Activated naive CD8-positive, alpha-beta T cell treated with anti-CD3 and anti-CD28 coated beads, Interleukin-2, amount 50 U/mL, for 24 hours (primary cell): ENCODE data around the gene SIX5.
"Not testable (repeated sequence)": the region's sequence is repeated elsewhere in the genome, so short reads cannot be mapped to it uniquely, and the experiment has no call there.

Source experiments
- ATAC-seq: fragments of 150-1000 bp; cut with Tn5 transposase; one replicate; pipeline ENCODE4 v1.10.0; 2021
- DNase-seq: peaks from one replicate; pipeline ENCODE4 v3.0.0; 2021
- H3K27ac Mint-ChIP-seq: one replicate; pipeline ENCODE4 v1.8.0; 2021; ENCODE audit warnings: mild to moderate bottlenecking, mixed read lengths
- H3K27me3 Mint-ChIP-seq: one replicate; pipeline ENCODE4 v1.8.0; 2021; ENCODE audit warnings: mixed read lengths
- H3K36me3 Mint-ChIP-seq: one replicate; pipeline ENCODE4 v1.8.0; 2021; ENCODE audit warnings: low read depth, mixed read lengths
- H3K4me1 Mint-ChIP-seq: one replicate; pipeline ENCODE4 v1.8.0; 2021; ENCODE audit warnings: mixed read lengths
- H3K4me3 Mint-ChIP-seq: one replicate; pipeline ENCODE4 v1.8.0; 2021; ENCODE audit warnings: mild to moderate bottlenecking, moderate library complexity, mixed read lengths
- H3K9me3 Mint-ChIP-seq: one replicate; pipeline ENCODE4 v1.8.0; 2021; ENCODE audit warnings: mixed read lengths

Gene SIX5

DNA sequence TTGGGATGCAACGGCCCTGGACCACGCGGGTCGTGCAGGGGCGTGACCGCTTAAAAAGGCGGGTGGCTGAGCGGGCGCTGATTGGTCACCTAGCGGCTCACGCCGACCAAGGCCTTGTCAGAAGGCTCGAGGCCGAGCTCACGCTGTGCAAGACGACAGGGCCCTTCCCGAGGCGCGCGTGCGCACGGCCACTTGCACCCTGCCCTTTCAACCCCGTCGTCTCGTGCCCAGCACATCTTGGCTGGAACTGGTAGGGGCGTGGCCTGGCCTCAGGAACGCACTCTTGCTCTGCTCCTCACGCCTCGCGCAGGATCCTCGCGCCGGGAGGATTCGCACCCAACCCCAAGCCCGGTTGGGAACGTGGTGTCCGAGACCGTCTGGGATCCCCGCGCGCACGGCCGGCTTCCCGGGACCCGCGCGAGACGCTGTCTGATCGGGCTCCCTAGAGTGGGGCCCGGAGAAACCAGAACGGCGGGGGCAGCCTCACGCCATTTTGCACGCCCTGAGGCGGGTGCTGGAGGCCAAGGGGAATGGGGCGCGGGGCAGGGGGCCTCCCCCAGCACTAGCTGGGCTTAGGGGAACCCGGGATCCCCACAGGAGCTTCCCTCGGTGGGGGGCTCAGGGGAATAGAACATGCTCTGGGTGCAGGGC, 35.8 kb downstream of the SIX5 start, which contains the start of gene MEIOSIN:
TSS of gene MEIOSIN (plus strand) at position 280 of the 651 bp plus-strand sequence. CDS start 1,938 bp downstream, outside the sequence.
- DNase-seq (no peak), ATAC-seq (no peak)
- Mint-ChIP-seq H3K27ac (no peak within 1 kb of the TSS), H3K27me3 (no peaks in the 10 kb centered on the region), H3K9me3 (no peaks in the 10 kb centered on the region), H3K4me3 (no peak within 1 kb of the TSS), H3K36me3 (no peaks in the 10 kb centered on the region), H3K4me1 (peaks cover 17% of the 10 kb centered on the region)

DNA sequence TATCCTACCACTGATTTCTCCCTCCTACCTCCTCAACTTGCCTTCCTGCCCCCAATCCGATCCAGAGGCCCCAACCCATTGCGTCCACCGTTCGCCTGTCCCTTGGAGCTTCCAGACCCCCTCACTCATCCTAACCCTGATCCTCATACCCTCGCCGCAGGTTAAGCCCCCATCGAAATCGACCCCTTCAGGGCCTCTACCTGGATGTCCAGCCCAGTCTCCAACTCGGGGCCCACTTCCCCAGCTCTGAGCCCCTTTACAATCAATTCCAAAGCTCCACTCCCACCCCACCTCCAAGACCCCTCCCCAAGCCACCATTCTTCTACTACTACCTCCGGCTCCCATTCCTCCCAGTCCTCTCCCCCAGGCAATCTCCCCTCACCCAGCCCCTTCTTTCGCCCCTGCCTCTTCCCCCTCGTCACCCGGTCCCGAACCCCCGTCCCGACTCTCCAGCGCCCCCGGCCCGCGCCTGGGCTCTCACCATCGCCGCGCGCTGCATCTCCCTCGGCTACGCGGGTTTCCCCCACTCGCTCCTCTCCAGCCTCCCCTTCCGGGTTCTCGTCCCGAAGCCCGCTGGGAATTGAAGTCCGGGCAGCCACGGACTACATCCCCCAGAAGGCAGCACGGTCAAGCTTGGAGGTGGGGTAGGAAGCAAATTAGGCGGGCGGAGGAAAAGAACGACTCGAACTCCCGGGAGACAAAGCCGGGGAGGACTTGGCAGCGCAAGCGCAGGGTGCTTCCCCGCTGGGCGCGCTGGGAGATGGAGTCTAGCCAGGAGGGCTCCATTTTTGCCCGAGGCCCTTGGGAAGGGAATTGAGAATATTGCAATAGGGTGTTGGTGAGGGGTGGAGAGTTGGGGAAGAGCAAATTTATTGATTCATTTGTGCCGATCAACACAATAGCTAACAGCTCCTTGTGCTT, 38.4 kb downstream of the SIX5 start, which contains the start of gene FBXO46:
TSS of gene FBXO46 (minus strand) at position 529 of the 921 bp plus-strand sequence. CDS start 17,401 bp downstream, outside the sequence.
- DNase-seq: peak; percentile 93
- Mint-ChIP-seq H3K27ac (peak within 1 kb of the TSS; percentile 88), H3K4me1 (peaks cover 20% of the 10 kb centered on the region), H3K36me3 (no peaks in the 10 kb centered on the region), H3K9me3 (no peaks in the 10 kb centered on the region), H3K27me3 (no peaks in the 10 kb centered on the region), H3K4me3 (peak within 1 kb of the TSS; percentile 94)
- peak; percentile 99 for ATAC-seq

DNA sequence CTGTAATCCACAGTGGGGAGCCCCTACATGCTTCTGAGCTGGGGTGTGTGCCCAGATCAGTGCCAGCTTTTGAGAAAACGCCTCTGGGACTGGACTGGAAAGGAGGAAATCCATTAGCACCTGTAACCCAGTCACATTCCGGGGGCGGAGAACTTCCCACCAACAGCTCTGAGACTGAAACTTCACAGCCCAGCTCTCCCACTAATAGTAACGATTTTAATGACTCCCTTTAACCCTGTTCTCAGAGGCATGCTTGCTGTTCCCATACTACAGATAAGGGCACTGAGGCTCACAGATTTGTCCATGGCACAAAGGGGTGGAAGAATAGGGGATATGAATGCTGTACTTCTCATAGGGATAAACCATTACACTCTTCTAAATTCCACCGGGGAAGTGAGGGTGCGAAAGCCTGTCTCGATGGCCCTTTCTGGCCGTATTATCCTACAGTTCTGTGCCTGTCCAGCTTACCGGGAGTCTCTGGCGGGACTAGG, 39.2 kb downstream of the SIX5 start:
- peak; percentile 21 for DNase-seq
- ATAC-seq: no peak
- peaks cover 20% of the 10 kb centered on the region for H3K4me1 Mint-ChIP-seq
- peak overlapping the region; percentile 94 for H3K4me3 Mint-ChIP-seq
- no peaks in the 10 kb centered on the region for H3K27me3 Mint-ChIP-seq
- H3K36me3 Mint-ChIP-seq: no peaks in the 10 kb centered on the region
- H3K9me3 Mint-ChIP-seq: no peaks in the 10 kb centered on the region
- peak overlapping the region; percentile 88 for H3K27ac Mint-ChIP-seq

DNA sequence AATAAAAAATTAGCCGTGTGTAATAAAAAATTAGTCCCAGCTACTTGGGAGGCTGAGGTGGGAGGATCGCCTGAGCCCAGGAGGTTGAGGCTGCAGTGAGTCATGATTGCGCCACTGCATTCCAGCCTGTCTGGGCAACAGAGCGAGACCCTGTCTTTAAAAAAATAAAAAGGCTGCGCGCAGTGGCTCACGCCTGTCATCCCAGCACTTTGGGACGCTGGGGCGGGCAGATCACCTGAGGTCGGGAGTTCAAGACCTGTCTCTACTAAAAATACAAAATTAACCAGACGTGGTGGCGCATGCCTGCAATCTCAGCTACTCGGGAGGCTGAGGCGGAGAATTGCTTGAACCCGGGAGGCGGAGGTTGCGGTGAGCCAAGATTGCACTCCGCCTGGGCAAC, 40.4 kb downstream of the SIX5 start:
- not testable (repeated sequence) for H3K36me3 Mint-ChIP-seq, H3K4me3 Mint-ChIP-seq, H3K27ac Mint-ChIP-seq, H3K9me3 Mint-ChIP-seq, DNase-seq, ATAC-seq, H3K27me3 Mint-ChIP-seq
- H3K4me1 Mint-ChIP-seq: peaks cover 23% of the 10 kb centered on the region

DNA sequence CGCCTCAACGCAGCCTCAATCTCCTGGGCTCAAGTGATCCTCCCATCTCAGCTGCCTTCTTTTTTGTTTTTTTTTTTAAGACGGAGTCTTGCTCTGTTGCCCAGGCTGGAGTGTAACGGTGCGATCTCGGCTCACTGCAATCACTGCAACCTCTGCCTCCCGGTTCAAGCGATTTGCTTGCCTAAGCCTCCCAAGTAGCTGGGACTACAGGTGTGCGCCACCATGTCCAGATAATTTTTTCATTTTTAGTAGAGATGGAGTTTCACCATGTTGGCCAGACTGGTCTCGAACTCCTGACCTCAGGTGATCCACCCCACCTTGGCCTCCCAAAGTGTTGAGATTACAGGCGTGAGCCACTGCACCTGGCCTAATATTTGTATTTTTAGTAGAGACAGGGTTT, 49.0 kb downstream of the SIX5 start:
- H3K4me3 Mint-ChIP-seq, DNase-seq, H3K9me3 Mint-ChIP-seq, ATAC-seq, H3K27me3 Mint-ChIP-seq, H3K27ac Mint-ChIP-seq: not testable (repeated sequence)
- H3K4me1 Mint-ChIP-seq: peaks cover 47% of the 10 kb centered on the region
- peaks cover 30% of the 10 kb centered on the region for H3K36me3 Mint-ChIP-seq

DNA sequence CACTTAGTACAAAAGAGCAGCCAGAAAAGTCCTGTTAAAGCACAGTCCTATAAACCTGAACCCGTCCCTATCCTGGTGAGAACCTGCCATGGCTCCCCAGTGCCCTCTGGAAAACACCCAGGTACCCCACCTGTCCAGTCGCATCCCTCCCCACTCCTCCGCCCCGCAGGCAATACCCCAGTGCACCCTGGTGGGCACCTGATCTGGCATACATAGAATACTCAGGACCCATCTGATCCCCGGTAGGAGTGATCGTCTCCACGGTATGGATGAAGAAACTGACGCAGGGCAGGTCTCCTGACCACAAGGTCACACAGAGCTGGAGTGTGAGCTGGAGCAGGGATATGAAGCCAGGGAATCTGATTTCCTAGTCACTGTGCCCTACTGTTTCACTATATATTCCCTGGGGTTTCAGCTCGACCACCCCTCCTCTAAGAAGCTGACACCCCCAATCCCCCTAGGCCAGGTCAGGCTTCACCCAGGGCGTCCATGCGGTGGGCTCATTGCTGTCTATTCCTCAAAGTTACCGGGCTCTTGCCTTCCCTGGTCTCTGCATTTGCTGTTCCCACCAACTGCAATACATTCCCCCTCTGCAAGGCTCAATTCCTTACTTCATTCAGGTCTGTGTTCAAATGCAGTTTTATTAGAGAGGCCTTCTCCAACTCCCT, 50.9 kb downstream of the SIX5 start:
- peak; percentile 20 for DNase-seq
- ATAC-seq: no peak
- H3K4me1 Mint-ChIP-seq: peaks cover 46% of the 10 kb centered on the region
- H3K36me3 Mint-ChIP-seq: peaks cover 30% of the 10 kb centered on the region
- H3K27me3 Mint-ChIP-seq: no peaks in the 10 kb centered on the region
- H3K9me3 Mint-ChIP-seq: no peaks in the 10 kb centered on the region
- H3K27ac Mint-ChIP-seq: peak overlapping the region; percentile 95
- peak overlapping the region; percentile 94 for H3K4me3 Mint-ChIP-seq

DNA sequence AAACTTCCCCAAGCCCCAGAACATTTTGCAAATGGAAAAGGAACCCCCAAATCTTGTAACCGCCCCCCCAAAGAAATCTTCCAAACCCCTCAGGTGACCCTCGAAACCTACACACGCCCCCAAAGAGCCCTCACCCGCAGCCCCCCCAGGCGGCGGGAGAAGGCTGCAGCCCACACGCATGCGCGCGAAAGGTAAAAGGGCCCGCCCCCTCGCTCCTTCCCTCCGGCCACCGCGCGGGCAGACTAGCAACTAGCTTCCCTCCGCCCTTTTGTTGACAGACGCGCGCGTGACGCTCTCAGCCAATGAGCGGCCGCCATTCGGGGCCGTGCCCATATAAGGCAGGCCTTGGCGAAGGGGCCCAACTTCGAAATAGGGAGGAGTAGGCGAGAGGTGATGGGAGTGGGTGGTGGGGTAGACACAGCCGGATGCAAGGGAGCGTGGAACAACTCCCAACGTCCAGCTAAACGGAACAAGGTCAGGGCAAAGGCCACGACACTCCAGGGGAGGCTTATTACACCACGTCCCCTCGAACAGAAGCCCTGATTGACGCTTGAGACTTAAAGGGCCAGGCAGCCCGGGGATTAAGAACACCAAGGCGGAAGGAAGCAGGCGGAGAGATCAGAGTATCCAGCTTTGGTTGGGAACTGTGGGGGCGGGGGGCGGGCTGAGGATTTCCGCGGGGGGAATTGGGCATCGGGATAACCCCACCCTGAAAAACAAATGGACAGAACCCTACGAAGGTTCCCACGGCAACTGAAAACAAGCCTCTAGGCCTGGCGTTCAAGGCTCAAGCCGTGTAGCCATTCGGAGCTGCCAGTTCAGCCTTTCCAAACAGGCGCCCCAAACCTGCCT, 51.7 kb downstream of the SIX5 start:
- Mint-ChIP-seq H3K36me3 (peaks cover 30% of the 10 kb centered on the region), H3K4me3 (peak overlapping the region; percentile 94), H3K9me3 (no peaks in the 10 kb centered on the region), H3K4me1 (peaks cover 40% of the 10 kb centered on the region), H3K27me3 (no peaks in the 10 kb centered on the region), H3K27ac (peak overlapping the region; percentile 95)
- DNase-seq (peak; percentile 97), ATAC-seq (peak; percentile 98)

DNA sequence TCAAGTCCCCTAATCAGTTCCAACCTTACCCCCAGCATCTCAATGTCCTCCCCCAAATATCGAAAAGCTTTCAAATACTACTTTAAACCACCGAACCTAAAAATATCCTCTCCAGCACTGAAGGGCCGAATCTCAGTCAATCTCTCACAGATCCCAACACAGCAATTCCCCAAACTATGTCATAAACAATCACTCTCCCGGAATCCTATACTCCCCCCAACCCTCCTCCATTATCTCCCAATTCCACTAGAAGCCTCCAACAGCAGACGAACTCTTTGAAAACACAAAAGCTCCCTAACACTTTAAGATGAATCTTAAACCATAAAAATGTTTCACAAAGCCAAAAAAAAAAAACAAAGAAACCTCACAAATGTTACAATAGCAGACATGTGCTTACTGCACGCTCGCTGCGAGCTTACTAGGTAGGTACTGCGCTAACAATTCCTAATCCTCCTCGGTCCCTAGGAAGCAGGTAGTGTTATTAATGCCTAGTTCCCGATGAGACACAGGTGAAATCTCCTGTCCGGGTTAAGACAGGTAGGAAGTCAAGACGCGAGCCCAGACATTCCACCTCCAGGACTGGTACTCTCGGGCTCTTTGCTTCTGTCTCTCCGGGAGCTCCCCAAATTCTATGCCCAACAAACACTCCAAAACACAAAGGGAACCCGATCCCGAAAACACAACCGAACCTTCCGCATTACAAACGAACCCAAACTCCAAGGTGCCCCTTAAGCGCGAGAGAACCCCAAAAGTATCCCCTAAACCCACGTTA, 52.5 kb downstream of the SIX5 start:
- no peaks in the 10 kb centered on the region for H3K27me3 Mint-ChIP-seq
- peak; percentile 21 for DNase-seq
- H3K4me1 Mint-ChIP-seq: peaks cover 40% of the 10 kb centered on the region
- peaks cover 28% of the 10 kb centered on the region for H3K36me3 Mint-ChIP-seq
- H3K4me3 Mint-ChIP-seq: peak overlapping the region; percentile 94
- H3K27ac Mint-ChIP-seq: peak overlapping the region; percentile 95
- H3K9me3 Mint-ChIP-seq: no peaks in the 10 kb centered on the region
- no peak for ATAC-seq

DNA sequence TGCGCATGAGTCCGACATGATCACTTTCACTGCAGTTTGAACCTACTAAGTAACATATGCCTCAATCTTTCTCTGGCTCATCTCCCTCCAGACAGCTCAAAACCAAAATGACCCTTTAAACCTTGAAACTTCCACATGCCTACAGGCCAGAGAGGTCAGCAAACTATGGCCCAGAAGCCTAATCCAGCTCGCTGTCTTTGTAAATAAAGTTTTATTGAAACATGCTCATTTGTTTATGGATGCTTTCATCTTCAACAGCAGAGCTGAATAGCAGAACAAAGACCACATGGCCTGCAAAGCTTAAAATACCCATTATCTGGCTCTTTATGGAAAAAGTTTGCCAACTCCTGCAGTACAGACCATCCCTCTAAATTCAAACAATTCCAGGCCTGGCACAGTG, 53.9 kb downstream of the SIX5 start:
- no peaks in the 10 kb centered on the region for H3K9me3 Mint-ChIP-seq
- no peak overlapping the region for H3K27ac Mint-ChIP-seq
- no peak for DNase-seq
- H3K27me3 Mint-ChIP-seq: no peaks in the 10 kb centered on the region
- H3K4me1 Mint-ChIP-seq: peaks cover 39% of the 10 kb centered on the region
- no peak overlapping the region for H3K4me3 Mint-ChIP-seq
- ATAC-seq: no peak
- peaks cover 25% of the 10 kb centered on the region for H3K36me3 Mint-ChIP-seq
